NCI-H2171 (cell line): ENCODE measurements around the gene SNURF.
"Not testable (repeated sequence)": the region's sequence is repeated elsewhere in the genome, so short reads cannot be mapped to it uniquely, and the experiment has no call there.

Experiments
- DNase-seq: peaks from one replicate; lab custom pipeline; 2025; lab: John Stamatoyannopoulos, UW

Gene SNURF

DNA sequence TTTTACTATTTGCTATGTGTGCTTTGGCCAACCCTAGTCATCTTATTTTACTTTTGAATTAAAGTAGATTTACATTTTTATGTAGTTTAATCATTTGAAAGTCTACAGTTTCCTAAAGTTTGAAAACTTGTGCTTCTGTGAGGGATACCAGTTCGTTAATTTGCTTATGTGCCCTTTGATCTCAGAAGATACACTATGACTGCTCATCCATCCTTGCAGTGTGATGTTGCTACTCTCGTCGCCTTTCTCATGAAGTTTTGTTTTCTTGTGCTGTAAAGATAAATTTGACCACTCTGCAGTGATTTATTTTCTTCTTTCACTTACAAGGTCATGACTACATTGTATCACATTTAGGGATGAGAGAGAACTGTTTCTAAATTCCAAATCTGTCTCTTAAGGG lies 16.3 kb downstream of the SNURF start:
- DNase-seq, result no peak

- no peak for DNase-seq
These were observed 17.0 kb downstream of the SNURF start for GRCh38 chr15:24971772-24972171.

GRCh38 chr15:24972707-24973106 lies 17.9 kb downstream of the SNURF start:
- DNase-seq, result not testable (repeated sequence)

DNA sequence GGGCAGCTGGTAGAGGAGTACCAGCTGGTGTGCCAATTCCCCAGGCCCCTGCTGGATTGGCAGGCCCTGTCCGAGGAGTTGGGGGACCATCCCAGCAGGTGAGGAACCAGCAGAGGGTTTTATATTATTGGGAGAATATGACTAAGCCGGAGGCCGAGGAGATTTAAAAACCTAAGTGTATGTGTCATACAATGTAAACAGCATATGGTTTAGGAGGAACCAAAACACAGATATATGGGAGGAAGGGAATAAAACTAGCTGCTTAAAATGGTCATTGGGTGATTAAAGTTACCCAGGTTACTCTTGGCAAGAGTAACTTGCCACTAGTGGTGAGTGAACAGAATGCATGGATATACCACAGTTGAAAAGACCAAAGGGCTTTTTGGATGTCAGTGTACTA lies 22.1 kb downstream of the SNURF start:
- DNase-seq, result no peak

DNA sequence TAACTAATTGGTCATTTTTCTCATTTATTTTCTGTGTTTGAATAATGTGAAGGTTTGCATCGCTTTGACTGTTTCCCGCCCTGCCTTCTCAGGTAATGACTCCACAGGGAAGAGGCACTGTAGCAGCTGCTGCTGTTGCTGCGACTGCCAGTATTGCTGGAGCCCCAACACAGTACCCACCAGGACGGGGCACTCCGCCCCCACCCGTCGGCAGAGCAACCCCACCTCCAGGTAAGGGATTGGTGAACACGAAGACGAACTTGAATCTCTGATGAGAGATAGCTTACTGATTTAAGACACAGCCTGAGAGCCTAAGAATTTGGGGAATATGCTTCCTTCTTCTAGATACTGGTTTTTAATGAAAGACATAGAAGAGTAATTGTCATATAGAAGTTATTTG lies 22.9 kb downstream of the SNURF start:
- no peak for DNase-seq

- no peak for DNase-seq
These were observed 30.4 kb downstream of the SNURF start for GRCh38 chr15:24985224-24985623.

DNA sequence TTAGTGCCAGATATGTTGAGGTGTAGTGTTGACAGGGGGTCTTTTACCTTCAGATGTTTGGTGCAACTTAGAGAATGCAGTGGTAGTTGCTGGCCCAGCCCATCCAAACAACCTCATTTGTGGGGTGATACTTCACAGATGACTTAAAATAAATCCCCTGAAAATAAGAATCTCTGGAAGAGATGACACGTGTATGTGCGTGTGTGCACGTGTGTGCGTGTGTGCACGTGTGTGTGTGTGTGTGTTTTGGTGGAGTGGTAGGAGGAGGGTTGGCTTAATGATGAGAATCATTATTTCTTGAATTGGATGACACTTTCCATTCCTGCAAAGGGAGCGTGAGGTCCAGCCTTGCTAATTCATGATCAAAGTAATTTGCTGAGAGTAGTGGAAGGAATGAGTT lies 31.9 kb downstream of the SNURF start:
- no peak for DNase-seq
